ENCODE measurements around the gene RNF222.
"Not testable (repeated sequence)": the region's sequence is repeated elsewhere in the genome, so short reads cannot be mapped to it uniquely, and the experiment has no call there.

The RNF222 gene

DNA sequence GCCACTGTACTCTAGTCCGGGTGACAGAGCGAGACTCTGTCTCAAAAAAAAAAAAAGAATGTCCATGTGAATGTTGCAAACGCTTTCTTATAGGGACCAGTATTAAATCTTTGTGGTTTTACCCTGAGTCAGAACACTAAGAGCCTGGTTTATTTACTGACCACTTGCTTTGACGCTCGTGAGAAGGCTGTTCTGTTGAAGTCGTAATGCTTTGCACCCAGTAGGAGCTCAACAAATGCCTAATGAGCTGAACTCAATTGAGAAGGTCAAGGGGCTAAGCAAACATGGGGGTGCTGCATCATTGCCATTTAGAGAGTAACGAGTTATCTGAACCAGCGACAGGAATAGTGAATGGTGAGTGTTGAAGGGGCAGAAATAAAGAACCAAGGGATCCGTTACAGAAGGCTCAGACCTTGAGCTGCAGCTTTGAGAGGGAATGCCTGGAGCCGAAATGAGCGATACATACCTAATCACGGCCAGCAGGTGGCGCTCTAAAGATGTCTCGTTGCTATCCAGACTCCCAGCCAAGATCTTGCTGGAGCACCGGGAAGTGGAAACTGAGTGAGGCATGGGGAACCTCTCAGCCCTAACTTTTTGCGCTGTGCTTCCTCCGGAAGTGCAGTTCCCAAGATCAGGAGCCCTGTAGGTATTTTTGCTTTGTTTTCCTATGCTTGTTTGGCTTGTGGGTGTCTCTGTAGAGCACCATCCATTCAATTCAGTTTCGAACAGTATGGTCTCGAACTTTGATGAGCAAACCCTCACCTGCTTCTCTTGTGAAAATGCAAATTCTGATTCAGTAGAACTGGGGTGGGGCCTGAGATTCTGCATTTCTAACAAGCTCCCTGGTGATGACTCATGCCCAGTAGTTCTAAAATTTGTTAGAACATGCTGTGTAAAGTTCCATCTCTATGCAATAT, 12.6 kb upstream of the RNF222 start:
- peak; percentile 76 for DNase-seq

DNA sequence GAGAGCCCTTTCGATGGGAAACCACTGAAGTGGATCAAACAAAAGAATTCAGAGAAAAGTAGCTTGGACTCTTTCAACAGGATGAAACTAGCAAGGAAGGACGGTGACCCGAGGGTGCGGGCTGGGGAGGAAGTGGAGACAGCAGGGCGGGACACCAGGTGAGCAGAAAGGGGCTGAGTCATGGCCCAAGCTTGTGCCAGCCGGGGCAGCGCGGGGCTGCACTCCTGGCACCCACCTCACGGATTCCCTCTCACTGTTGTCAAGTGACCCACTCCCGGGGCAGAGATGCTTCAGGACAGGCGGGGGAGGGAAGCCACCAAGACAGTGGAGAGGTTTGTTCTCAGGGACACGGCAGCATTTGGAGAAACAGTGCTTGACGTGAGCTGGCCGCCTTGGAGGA, 10.7 kb upstream of the RNF222 start:
- DNase-seq = peak; percentile 61

DNA sequence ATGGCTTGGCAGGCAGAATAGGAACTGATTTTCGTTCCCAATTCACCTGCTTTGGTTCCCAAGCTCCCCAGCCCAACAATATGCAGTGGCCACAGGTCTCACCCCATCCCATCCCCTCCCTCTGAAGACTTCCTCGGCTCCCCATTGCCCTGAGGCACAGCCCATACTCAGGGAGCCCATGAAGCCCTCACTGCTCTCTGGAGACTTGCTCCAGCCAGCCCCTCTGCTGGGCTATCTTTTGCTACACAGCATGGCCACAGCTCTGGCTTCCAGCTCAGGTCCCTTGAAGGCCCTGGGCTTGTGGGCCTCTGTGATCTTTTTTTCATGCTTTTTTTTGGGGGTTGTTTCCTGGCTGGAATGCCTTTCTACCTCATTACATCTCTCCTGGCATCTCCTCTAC, 8.5 kb upstream of the RNF222 start:
- DNase-seq = no peak

DNA sequence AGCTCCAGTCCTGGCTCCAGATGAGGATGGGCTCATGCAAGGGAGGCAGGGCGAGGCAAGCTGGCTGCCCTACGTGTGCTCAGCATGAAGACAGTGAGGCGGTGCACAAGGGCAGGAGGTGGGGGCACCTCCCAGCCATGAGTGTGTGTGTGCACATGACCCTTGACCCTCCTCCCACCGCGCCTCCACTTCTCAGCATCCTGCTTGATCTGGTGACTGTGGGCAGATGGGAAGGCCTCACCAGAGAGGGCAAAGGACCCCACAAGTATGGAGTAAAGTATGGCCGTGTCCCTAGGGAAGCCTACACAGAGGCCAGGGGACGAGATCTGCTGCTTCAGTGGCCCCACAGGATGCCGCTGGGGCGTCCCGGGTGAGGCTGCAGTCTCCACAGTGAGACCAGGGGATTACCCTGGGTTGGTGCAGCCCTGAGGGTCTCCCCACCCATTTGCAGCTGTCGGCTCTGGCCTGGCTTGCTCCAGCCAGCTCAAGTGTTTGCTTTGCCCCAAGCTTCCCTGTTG, 7.9 kb upstream of the RNF222 start:
- DNase-seq = no peak

DNA sequence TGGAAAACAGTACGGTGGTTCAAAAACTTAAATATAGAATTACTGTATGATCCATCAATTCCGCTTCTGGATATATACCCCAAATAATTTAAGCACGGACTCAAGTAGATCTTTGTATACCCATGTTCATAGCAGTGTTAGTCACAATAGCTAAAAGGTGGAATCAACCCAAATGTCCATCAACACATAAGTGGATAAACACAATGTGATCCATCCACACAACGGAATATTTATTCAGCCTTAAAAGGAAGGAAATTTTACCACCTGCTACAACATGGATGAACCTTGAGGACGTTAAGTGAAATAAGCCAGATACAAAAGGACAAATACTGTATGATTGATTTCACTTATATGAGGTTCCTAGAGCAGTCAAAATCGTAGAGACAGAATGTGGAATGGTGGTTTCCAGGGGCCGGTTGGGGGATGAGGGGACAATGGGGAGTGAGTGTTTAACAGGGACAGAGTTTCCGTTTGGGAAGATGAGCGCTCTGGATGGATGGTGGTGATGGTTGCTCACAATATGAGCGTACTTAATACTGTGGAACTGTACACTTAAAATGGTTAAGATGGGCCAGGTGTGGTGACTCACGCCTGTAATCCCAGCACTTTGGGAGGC, 5.4 kb upstream of the RNF222 start:
- DNase-seq = no peak

DNA sequence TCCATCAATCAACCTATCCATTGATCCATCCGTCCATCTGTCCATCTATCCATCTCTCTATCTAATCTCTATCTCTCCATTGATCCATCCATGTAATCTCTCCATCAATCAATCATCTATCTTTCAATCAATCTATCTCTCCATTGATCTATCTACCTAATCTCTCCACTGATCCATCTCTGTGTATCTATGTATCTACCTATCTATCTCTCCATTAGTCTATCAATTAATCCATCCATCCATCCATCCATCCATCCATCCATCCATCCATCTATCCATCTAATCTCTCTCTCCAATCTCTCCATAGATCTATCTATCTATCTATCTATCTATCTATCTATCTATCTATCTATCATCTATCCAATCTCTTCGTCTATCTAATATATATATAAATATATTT, 3.5 kb upstream of the RNF222 start:
- no peak for DNase-seq

DNA sequence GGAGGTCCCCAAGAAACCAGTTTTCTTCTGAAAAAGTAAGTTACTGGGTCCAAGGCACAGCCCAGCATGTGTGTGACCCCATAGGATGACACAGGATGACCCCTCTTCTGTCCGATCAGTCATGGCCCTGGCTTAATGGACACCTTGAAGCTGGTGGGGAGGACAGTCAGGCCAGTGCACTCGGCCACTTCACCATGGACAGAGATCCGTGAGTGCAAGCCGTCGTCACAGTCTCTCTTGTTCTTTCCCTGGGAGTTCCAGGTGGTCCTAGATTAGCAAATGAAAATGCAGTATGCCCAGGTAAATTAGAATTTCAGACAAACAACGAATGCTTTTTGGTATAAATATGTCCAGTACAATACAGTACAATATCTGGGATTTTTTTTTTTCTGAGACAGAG, 1.4 kb upstream of the RNF222 start:
- no peak for DNase-seq

DNA sequence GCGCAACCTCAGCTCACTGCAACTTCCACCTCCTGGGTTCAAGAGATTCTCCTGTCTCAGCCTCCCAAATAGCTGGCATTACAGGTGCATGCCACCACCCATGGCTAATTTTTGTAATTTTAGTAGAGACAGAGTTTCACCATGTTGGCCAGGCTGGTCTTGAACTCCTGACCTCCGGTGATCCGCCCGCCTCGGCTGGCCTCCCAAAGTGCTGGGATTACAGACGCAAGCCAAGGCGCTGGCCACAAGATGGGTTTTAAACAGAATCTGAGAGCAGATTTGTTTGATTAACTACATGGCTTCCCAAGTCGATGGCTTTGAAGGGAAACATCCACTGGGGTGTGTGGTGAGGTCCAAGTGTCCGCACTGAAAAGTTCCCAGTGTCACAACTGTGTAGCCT, 3.1 kb downstream of the RNF222 start:
- DNase-seq = not testable (repeated sequence)

DNA sequence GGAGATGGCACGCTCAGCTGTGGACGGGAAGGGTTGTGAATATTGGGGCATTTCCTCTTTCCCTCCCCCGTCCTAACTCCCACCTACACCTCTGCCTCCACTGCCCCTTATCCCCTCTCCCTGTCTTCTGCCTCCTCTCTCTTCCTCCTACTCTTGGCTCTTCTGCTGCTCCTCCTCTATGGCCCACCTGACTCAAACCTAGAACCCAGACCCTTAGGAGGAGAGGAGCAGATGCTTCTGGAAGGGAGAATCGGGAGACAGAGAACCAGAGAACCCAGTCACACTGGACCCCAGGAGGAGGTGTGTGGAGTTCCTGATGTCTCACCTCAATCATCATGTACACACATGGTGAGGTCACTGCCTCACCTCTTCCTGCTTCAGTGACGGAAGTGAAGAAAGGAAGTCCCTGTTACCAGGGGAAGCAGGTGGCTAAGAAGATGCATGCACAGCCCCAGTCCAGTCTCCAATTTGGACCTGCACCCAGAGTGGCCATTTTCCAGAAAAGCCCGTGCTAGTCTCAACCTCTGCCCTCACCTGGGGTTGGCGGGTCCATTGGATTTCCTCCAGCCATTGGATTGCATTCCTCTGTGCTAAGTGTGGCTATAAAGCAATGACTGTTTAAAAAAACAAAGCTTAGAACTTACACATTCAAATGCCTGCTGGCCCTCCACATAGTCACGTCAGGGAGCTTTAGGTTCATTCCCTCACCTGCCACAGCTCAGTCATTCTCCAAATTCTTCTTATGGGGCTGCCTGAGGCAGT, 4.0 kb downstream of the RNF222 start:
- no peak for DNase-seq

DNA sequence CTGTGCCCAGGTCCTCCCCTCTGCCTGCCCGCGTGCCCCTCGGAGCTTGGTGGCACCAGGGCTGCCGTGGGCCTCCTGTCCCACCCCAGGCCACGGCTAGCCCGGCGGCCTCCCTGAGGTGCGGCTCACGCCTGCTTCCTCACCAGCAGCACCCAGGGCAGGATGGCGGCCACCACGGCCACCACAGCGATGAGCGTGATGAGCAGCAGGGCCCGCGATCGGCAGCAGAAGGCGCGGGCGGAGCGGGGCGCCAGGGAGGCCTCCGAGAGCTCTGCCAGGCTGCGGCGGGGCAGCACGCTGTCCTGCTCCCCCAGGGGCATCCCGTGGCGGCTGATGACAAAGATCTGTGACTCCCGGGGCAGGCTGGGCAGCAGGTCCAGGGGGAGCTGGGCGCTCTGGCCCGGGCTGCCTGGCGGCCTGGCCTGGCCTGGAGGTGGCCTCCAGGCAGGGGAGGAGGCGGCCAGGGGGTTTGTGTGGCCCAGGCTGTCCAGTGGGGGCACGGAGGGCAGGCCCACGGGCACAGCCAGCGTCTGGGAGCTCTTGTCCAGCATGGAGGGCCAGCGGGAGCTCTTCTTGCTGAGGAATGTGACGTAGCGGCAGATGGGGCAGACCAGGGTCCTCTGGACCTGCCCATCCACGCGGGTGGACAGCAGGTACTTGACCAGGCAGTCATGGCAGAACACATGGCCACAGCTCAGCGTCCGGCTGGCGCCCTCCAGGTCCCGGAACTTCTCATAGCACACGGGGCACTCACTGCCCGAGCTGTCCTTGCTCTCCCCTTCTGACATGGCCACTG, 4.8 kb downstream of the RNF222 start:
- DNase-seq = no peak

DNA sequence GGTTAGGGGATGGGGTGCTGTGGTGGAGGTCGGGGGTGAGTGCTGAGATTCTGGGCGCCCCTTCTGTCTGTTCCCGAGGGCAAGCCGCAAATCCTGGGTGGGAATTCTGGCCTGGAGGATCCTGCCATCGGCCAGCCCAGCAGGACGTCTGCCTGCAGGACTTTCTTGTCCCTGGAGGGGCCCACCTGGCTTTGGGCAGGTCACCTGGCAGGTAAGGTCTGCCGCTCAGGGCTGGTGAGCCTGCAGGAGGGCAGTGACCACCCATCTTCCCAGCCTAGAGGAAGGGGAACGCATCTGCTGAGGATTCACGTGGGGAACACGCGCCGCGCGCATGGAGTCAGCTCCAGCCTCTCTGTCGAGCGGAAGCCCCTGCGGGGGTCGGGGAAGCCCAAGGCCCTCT, 5.4 kb downstream of the RNF222 start:
- DNase-seq = no peak

DNA sequence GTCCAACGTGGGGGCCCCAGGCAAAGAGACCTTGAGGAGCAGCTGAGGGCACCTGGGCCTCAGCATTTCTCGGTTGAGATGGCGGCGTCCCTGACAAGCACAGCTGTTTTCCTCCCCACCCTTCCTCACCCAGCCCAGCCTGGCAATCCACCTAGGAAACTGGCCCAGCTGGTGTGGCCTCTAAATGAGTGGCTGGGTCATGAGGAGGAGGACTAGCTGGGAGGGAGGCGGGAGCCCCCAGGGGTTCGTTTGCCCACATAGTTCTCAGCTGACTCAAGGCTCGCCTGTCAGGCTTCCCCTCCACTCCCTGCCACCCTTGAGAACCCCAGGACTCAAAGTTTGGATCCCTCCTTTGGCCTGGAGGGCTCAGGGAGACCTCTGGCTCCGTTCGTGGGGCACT, 5.9 kb downstream of the RNF222 start:
- no peak for DNase-seq

DNA sequence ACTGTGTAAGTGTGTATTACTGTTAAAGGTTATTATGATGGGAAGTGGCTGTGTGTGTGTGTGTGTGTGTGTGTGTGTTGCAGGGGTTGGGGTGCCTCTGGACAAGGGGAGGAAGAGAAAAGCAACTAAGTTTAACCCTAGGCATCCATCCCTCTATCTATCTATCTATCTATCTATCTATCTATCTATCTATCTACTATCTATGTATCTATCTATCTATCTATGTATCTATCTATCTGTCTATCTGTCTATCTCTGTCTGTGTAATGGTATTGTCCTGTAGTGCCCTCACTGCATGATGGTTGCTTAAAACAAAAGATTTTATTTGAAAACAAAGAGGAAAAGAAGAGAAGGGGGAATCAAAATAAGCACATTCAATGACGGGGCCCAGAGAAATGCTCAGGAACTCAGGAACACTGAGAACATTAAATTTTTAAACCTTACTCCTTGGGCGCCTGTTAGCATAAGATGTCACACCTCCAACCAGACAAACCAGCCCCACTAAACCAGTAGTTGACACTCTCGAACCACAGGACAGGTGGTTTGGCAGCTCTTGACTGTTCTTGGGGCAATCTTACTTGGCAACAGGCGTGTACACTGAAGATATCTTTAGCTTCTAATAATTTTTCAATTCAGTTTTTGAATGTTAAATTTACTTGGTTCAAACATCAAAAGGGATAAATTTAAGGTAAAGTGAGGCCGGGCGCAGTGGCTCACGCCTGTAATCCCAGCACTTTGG, 9.5 kb downstream of the RNF222 start:
- no peak for DNase-seq

DNA sequence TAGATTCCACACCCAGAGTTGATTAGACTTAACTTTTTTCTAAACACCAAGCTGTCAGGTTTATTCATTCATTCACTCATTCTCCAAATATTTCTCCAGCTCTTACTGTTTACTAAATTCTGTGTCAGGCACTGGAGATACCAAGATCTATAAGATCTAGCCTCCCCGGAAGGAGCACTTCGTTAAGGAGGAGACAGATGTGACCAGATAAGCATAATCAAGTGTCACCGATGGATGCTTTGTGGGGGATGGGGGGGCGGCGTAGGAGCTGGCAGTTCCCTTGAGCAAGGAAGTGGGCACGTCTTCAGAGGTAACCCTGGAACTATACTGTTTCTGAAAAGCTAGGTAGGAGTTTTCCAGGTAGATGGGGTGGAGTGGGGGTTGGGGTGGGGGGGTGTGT, 10.8 kb downstream of the RNF222 start:
- DNase-seq = no peak

DNA sequence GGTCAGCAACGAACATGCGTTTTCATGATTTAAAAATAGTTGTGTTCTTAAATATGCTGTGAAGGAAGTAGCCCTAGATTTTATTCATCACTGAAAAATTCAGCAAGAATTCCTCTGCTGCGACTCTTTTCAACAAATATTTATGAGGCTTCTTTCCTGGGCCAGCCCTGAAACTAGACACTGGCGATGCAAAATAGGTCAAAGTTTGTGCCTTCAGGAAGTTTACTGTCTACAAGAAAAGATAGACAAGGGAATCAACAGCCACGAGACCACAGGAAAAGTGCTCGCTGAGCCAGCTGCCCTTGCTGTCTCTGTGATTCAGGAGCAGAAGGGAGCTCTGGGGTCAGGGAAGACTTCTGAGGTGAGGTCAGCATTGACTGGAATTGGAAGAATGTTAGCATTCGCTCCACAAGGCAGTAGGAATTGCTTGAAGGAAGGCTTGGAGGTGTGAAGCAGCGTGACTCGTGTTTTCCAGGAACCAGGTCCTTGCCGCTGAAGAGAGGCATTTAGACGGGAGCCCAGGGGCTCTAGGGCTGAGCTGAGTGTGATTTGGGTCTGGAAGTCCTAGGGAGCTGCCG, 12.7 kb downstream of the RNF222 start:
- DNase-seq = no peak

DNA sequence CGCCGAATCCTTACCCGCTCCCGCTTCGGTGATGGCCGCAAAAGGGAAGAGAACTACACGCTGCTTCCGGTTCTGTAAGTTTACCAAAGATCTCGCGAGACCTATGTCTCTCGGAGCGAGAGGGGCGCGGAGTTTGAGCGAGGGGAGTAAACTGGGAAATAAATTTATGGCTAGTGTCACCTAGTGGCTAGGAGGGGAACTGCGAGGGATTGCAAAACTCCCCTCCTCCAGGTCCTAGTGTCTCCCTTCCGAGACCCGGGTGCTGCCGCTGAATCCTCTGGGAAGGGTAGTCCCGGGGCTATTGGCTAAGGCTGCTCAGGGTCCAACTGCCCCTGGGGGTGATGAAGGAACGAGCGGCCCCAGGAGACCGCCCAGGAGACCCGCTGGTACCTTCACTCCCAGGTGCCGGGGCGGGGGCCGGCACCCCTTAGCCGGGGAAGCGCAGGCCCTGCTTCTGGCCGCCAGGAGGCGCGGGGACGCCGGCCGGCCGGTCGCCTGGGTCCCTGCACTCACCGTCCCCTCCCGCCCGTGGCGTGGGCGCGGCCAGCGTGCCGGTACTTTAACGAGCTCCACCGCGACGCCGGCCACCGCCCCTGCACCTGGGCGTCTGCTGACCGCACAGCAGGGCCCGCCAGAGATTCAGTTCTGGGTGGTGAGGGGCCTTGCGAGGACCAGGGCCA, 14.3 kb downstream of the RNF222 start, which contains the start of gene RPL26:
TSS of gene RPL26 (minus strand) at position 51 of the 680 bp plus-strand sequence. CDS start 883 bp downstream, outside the sequence.
- DNase-seq = peak; percentile 97

DNA sequence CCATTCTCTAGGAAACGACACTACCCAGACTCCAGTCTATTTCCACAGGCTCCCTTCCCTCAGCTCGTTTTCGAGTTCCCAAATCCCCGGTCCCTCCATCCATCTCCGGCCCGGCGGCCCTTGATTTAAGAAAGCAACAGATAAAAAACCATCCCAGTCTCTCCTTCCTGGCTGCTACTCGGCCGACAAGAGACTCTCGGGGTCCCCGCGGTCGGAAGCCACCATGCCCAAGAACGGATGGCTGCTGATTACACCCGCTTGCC, 14.8 kb downstream of the RNF222 start:
- no peak for DNase-seq

DNA sequence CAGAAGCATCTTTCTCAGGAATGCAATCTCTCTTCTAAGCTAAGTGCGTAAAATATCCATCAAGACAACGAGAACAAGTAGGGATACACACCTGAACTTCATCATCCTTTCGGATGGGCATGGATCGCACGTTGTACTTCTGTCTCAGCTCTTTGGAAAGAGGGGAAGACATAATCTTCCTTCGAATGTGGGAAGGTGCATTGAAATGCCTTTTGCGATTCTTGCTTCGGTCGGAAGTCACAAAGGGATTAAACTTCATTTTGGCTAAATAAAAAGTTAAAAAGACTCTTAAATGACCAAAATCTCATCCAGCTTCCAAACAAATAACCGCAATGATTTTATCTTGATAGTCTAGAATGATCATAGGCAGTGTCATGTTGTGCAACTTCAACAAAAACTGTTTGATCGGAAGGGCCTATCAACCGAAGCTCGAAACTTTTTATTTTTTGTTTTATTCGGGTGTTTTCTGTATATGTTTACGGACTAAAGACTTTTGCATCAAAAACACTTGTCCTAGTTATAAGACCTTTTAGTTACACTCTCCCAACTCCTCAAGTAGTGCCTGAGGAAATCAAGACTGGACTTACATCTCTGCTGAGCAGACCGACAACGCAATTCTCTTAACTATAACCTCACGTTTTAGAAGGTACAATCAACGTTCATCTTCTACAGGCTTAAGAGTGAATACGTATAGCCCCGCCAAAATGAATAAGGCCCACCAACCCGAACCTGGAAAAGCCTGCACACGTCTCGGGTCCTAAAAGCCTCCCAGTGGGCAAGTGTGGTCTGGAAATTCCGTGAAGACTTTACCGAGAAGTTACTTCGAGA, 15.4 kb downstream of the RNF222 start:
- DNase-seq = no peak

DNA sequence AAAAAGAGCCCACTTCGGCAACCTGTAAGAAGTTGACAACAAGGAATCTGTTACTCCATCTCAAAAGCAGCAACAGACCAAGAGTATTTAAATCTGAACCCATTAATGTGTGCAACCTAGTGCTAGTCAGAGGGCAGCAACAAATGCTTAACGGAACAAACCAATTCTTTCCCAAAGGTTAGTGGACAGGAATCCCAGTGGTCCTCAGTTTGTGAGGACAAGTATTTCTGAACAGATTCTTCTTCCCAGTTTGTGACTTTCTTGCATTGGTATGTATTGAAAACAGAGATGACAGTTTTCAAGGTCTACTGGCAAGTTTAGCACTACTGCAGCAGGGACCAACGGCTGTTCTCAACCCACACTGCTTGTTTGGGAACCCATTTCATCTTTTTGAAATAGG, 17.6 kb downstream of the RNF222 start:
- no peak for DNase-seq

DNA sequence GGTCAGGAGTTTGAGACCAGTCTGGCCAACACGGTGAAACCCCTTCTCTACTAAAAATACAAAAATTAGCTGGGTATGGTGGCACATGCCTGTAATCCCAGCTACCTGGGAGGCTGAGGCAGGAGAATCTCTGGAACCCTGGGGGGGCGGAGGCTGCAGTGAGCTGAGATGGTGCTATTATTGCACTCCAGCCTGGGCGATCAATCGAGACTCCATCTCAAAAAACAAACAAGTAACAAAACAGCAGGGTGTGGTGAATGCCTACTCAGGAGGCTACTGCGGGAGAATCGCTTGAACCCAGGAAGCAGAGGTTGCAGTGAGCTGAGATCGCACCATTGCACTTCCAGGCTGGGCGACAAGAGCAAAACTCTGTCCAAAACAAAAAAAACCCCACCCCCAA, 19.5 kb downstream of the RNF222 start:
- not testable (repeated sequence) for DNase-seq
